Activated T-helper 9 cell treated with anti-CD3 and anti-CD28 coated beads, Interleukin-2, amount 50 U/mL, for 16 hours (primary cell): Measurements from ENCODE around the gene CCR7.
"Not testable (repeated sequence)": the region's sequence is repeated elsewhere in the genome, so short reads cannot be mapped to it uniquely, and the experiment has no call there.

Experiments used
- DNase-seq: peaks from one replicate; pipeline ENCODE4 v3.0.0-alpha.2; 2020; ENCODE audit warnings: low read depth

Gene CCR7

DNA sequence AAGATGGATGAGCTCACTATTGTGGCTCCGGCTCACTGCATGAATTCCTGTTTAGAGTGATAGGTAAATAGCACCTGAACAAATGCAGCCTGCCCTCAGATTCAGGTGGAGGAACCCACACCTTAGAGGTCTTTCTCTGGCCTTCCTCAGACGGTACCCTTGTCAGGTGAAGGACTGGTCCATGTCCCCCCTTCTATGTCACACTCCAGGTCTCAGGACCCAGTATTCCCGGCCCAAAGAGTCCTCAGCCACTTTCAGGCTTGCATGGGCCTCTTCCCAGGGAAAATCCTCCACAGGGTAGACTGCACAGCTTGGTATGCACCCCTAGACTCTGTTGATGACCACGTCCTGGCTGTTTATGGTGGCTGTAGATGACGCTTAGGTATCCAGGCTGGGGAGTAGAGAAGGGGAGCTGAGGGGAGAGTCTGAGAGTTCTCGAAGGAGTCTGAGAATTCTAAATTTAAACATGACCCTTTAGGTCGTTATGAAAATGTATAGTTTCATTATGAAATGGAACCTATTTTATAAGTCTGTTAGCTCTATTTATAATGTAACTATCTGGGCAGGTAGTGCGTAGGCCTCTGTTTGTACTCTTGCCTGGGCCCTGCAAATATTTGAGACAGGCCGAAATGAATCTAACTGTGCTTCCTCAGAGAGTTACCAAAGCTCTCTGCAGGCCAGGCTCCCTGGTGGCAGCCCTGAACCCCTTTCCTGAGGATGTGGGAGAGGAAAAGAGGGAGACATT lies 32.5 kb upstream of the CCR7 start:
- DNase-seq: no peak

GRCh38 chr17:40597156-40597555 lies 31.9 kb upstream of the CCR7 start:
- DNase-seq: no peak

- DNase-seq: no peak
These were observed 31.1 kb upstream of the CCR7 start for GRCh38 chr17:40596261-40596919.

- DNase-seq: no peak
These were observed 25.5 kb upstream of the CCR7 start for GRCh38 chr17:40590742-40591141.

DNA sequence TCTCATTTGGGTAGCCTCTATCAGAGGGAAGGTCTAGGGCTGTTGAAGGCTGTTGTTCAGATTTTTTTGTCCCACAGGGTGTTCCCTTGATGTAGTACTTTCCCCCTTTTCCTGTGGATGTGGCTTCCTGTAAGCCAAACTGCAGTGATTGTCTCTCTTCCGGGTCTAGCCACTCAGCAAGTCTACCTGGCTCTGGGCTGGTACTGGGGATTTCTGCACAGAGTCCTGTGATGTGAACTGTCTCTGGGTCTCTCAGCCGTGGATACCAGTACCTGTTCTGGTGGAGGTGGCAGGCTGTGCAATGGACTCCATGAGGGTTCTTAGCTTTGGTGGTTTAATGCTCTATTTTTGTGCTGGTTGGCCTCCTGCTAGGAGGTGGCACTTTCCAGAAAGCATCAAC lies 23.3 kb upstream of the CCR7 start:
- DNase-seq: no peak

DNA sequence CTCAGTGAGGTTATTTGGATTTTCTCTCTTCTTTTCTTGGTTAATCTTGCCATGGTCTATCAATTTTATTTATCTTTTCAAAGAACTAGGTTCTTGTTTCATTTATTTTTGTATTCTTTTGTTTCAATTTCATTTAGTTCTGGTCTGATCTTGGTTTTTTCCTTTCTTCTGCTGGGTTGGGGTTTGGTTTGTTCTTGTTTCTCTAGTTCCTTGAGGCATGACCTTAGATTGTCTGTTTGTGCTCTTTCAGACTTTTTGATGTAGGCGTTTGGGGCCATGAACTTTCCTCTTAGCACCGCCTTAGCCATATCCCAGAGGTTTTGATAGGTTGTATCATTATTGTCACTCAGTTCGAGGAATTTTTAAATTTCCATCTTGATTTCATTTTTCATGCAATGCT lies 21.0 kb upstream of the CCR7 start:
- not testable (repeated sequence) for DNase-seq

- DNase-seq: not testable (repeated sequence)
These were observed 19.7 kb upstream of the CCR7 start for GRCh38 chr17:40584950-40585349.

- no peak for DNase-seq
These were observed 17.1 kb upstream of the CCR7 start for GRCh38 chr17:40582328-40582901.

- no peak for DNase-seq
These were observed 14.9 kb upstream of the CCR7 start for GRCh38 chr17:40580140-40580539.

DNA sequence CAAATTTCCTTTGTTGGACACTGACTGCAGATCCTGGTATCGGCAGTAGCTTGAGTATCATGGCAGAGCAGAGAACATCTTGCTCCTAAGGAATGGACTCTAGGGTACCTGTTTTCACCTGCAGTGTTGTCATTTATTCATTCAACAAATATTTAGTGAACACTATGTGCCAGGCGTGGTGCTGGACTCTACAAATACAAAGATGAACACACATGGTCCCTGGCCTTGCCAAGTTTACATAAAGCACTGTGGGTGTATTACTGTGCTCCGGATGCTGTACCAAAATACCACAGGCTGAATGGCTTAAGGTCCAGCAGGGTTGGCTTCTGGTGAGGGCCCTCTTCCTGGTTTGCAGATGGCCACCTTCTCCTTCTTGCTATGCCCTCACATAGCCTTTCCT lies 14.2 kb upstream of the CCR7 start:
- no peak for DNase-seq

- DNase-seq: no peak
These were observed 12.4 kb upstream of the CCR7 start for GRCh38 chr17:40577611-40578065.

GRCh38 chr17:40576113-40576740 lies 11.0 kb upstream of the CCR7 start:
- DNase-seq: no peak

- no peak for DNase-seq
These were observed 9.0 kb upstream of the CCR7 start for GRCh38 chr17:40574292-40574691.

DNA sequence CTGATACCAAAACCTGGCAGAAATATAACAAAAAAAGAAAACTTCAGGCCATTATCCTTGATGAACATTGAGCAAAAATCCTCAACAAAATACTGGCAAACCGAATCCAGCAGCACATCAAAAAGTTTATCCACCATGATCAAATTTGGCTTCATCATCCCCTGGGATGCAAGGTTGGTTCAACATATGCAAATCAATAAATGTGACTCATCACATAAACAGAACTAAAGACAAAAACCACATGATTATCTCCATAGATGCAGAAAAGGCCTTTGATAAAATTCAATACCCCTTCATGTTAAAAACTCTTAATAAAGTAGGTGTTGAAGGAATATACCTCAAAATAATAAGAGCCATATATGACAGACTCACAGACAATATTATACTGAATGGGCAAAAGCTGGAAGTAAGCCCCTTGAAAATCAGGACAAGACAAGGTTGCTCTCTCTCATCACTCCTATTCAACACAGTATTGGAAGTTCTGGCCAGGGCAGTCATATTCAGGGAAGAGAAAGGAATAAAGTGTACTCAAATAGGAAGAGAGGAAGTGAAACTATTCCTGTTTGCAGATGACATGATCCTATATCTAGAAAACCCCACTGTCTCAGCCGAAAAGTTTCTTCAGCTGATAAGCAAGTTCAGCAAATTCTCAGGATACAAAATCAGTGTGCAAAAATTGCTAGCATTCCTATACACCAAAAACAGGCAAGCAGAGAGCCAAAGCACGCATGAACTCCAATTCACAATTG lies 7.1 kb upstream of the CCR7 start:
- DNase-seq: not testable (repeated sequence)

DNA sequence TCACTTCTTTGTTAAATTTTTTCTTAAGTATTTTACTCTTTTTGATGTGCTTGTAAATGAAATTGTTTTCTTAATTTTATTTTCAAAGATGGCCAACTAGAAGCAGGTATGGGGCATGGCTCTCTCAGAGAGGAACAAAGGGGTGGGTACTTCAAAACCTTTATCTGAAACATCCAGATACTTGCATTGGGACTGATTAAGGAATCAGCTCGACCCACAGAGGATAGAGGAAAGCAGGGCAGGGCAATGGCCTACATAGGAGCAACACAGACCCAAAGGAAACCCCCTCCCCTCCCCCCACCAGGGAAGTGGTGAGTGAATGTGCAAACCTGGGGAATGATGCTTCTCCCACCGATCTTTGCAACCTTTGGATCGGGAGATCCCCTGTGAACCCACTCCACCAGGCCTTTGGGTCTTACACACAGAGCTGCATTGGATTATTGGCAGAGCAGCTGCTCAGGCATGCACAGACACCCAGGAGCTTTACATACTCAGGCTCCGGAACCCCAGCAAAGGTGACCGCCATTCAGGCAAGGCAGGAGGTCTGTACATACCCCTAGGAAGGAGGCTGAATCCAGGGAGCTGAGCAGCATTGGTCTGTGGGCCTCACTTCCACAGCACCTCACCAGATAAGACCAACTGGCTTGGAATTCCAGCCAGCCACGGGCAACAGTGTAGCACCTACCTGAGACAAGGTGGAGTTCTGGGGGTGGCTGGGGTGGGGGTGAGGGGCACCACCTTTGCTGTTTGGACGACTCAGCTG lies 3.0 kb upstream of the CCR7 start:
- DNase-seq: no peak

DNA sequence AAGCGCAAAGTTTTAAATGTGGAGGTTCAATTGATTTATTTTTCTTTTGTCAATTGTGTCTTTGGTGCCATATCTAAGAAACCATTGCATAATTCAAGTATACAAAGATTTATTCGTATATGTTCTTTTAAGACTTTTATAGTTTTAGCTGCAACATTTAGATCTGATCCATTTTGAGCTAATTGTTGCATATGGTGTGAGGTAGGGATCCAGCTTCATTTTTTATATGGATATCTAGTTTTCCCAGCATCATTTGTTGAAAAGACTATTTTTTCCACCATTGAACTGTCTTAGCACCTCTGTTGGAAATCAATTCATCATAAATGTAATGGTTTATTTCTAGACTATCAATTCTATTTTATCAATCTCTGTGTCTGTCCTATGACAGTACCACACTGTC lies 2.1 kb upstream of the CCR7 start:
- DNase-seq: no peak

GRCh38 chr17:40565769-40566409 lies 617 bp upstream of the CCR7 start:
- DNase-seq: no peak

GRCh38 chr17:40564195-40564882 lies 933 bp downstream of the CCR7 start:
- DNase-seq: no peak

GRCh38 chr17:40563220-40564052 lies 1.8 kb downstream of the CCR7 start:
- peak; percentile 53 for DNase-seq
